Vagina (tissue), 2 donors: ENCODE data around the gene INTS15.

Experiments
- CTCF ChIP-seq, 3 experiments: fragments of 450-650 bp in 2 of 3; fragments of 200-600 bp in 1 of 3; sonication (generic) in 1 of 3; IDR thresholded peaks; one replicate each; pipeline ENCODE4 v1.5.1; 2017 to 2019; ENCODE audit warnings: antibody characterized with exemption in 3 of 3, mild to moderate bottlenecking in 2 of 3, moderate library complexity in 2 of 3
- POLR2A ChIP-seq, 2 donors: fragments of 450-650 bp; IDR thresholded peaks; one replicate each; pipeline ENCODE4 v1.6.1; 2017; ENCODE audit warnings: antibody characterized with exemption in 2 of 2, mild to moderate bottlenecking in 2 of 2, moderate library complexity in 2 of 2
- POLR2AphosphoS5 ChIP-seq, 2 donors: sonication (generic); formaldehyde crosslinking; IDR thresholded peaks; one replicate each; pipeline ENCODE4 v1.9.0; 2017; ENCODE audit warnings: antibody characterized with exemption in 2 of 2, mild to moderate bottlenecking in 2 of 2, low read depth in 1 of 2; ENCODE audit not compliant: insufficient read depth in 1 of 2

- TF ChIP-seq POLR2A (IDR thresholded peaks at IDR 0.05) (no peak), CTCF (IDR thresholded peaks at IDR 0.05) (no peak), POLR2AphosphoS5 (IDR thresholded peaks at IDR 0.05; ENCODE audit: insufficient read depth in 1 of 2, low read depth in 1 of 2) (no peak)
Observed at GRCh38 chr7:6637544-6638229, 47.9 kb downstream of the INTS15 start.
